Neural cell (in vitro differentiated cells): ENCODE measurements around the gene JADE2. TPM values are rescaled to one million over a fixed set of nuclear protein-coding genes. Genes with fewer than 3 reads are reported as not detected.

ENCODE experiments used
- H2AFZ ChIP-seq: fragments of 200-600, 300-800 bp; sonication (generic), shearing (Covaris generic); 2 replicates; pipeline ENCODE4 v1.6.0; 2014; ENCODE audit warnings: low read depth, mild to moderate bottlenecking, antibody characterized with exemption, low read length, moderate library complexity
- H3F3A ChIP-seq: fragments of 200-600 bp; shearing (Covaris generic); 2 replicates; pipeline ENCODE4 v1.6.1; 2016; ENCODE audit warnings: mild to moderate bottlenecking, moderate library complexity, mixed read lengths, antibody characterized with exemption, low read length; ENCODE audit not compliant: insufficient read depth, poor library complexity, severe bottlenecking
- H3K27ac ChIP-seq: fragments of 200-600, 300-800 bp; sonication (generic), shearing (Covaris generic); 2 replicates; pipeline ENCODE4 v1.5.1; 2014; ENCODE audit warnings: mild to moderate bottlenecking, low read length, moderate library complexity
- H3K27me3 ChIP-seq: fragments of 300-800, 200-600 bp; sonication (generic), shearing (Covaris generic); 2 replicates; pipeline ENCODE4 v1.6.0; 2014; ENCODE audit warnings: mild to moderate bottlenecking, low read depth, low read length, moderate library complexity; ENCODE audit not compliant: insufficient read depth
- H3K36me3 ChIP-seq: fragments of 300-800, 200-600 bp; sonication (generic), shearing (Covaris generic); 2 replicates; pipeline ENCODE4 v1.5.1; 2014; ENCODE audit warnings: mild to moderate bottlenecking, antibody characterized with exemption, low read length, moderate library complexity; ENCODE audit not compliant: insufficient read depth
- H3K4me2 ChIP-seq: fragments of 300-800, 200-600 bp; sonication (generic), shearing (Covaris generic); 2 replicates; pipeline ENCODE4 v1.6.0; 2014; ENCODE audit warnings: mild to moderate bottlenecking, low read length
- H3K4me3 ChIP-seq: fragments of 300-800, 200-600 bp; sonication (generic), shearing (Covaris generic); 2 replicates; pipeline ENCODE4 v1.5.1; 2014; ENCODE audit warnings: mild to moderate bottlenecking, low read length, moderate library complexity
- H3K79me2 ChIP-seq: fragments of 200-600 bp; shearing (Covaris generic); replicated peaks from 2 replicates; pipeline ENCODE4 v1.6.0; 2014; ENCODE audit warnings: mild to moderate bottlenecking, low read length, moderate library complexity; ENCODE audit not compliant: insufficient read depth
- H3K9ac ChIP-seq: fragments of 300-800, 200-600 bp; sonication (generic), shearing (Covaris generic); 2 replicates; pipeline ENCODE4 v1.6.1; 2016; ENCODE audit warnings: mild to moderate bottlenecking, low read length, mixed read lengths
- H3K9me2 ChIP-seq: fragments of 200-600 bp; shearing (Covaris generic); 2 replicates; pipeline ENCODE4 v1.6.1; 2016; ENCODE audit warnings: mild to moderate bottlenecking, low read length, mixed read lengths; ENCODE audit not compliant: insufficient read depth
- H3K9me3 ChIP-seq: fragments of 200-600, 300-800 bp; sonication (generic), shearing (Covaris generic); 2 replicates; pipeline ENCODE4 v1.6.1; 2016; ENCODE audit warnings: mild to moderate bottlenecking, mixed run types, low read length, moderate library complexity, mixed read lengths
- H4K20me1 ChIP-seq: fragments of 200-600 bp; shearing (Covaris generic); 2 replicates; pipeline ENCODE4 v1.6.1; 2016; ENCODE audit warnings: mild to moderate bottlenecking, mixed run types; ENCODE audit not compliant: insufficient read depth
- EP300 ChIP-seq: fragments of 450-650 bp; conservative IDR thresholded peaks from 2 replicates; pipeline ENCODE4 v1.6.1; 2014; ENCODE audit warnings: antibody characterized with exemption, mild to moderate bottlenecking, moderate library complexity; ENCODE audit not compliant: poor library complexity, severe bottlenecking
- EZH2 ChIP-seq: fragments of 200-600, 300-800 bp; shearing (Covaris generic), sonication (generic); IDR thresholded peaks from 2 replicates; pipeline ENCODE4 v1.6.1; 2014; ENCODE audit warnings: antibody characterized with exemption, low read length, borderline replicate concordance, mild to moderate bottlenecking; ENCODE audit not compliant: insufficient read depth, poor library complexity, severe bottlenecking
- MXI1 ChIP-seq: fragments of 450-650 bp; conservative IDR thresholded peaks from 2 replicates; pipeline ENCODE4 v1.6.1; 2014; ENCODE audit warnings: antibody characterized with exemption, mild to moderate bottlenecking; ENCODE audit not compliant: poor library complexity, severe bottlenecking
- POLR2AphosphoS5 ChIP-seq: IDR thresholded peaks from 2 replicates; pipeline ENCODE4 v1.6.1; 2012
- RAD21 ChIP-seq: fragments of 450-650 bp; conservative IDR thresholded peaks from 2 replicates; pipeline ENCODE4 v1.6.1; 2014; ENCODE audit warnings: antibody characterized with exemption, mild to moderate bottlenecking, moderate library complexity
- SMC3 ChIP-seq: fragments of 450-650 bp; conservative IDR thresholded peaks from 2 replicates; pipeline ENCODE4 v1.6.1; 2014; ENCODE audit warnings: antibody characterized with exemption, mild to moderate bottlenecking, moderate library complexity; ENCODE audit not compliant: poor library complexity
- TAF1 ChIP-seq: IDR thresholded peaks from 2 replicates; pipeline ENCODE4 v1.6.1; 2012; ENCODE audit warnings: low read depth
- polyA plus RNA-seq: library from polyadenylated mRNA; depleted of rRNA; stranded (reverse); fragments of >200 nt; gene quantifications from 2 replicates; pipeline ENCODE4 v1.2.3, GENCODE V29; 2014
- TF ChIP-seq, protein P1 (sequence below): IDR thresholded peaks from 2 replicates; pipeline ENCODE4 v1.6.1; 2012; ENCODE audit warnings: borderline replicate concordance
- TF ChIP-seq, protein P2 (sequence below): fragments of 450-650 bp; IDR thresholded peaks from 2 replicates; pipeline ENCODE4 v1.5.1; 2014; ENCODE audit warnings: antibody characterized with exemption, mild to moderate bottlenecking, moderate library complexity; ENCODE audit not compliant: poor library complexity, severe bottlenecking

The JADE2 gene
- polyA plus RNA-seq, 1 donor from 2014 or later: 1.9 TPM

DNA sequence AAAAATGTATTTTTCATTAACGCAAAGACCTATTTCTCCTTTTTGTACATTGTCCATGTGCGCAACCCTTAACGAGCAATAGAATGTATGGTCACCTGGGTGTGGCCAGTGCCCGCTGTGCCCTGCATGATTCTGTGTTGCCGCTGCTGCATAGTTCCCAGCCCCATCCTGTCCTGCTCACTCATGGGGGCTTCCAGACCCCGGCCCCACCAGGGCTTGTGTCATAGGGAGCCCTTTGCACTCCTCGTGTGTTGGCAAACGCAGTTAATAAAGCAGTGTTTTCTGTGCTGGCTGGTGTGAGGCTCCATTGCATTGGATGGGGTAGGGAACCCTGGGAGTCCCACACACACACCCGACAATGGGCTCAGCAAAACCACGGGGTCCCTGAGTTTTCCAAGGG is 57.5 kb downstream of the JADE2 start:
- no peak overlapping the region for H2AFZ ChIP-seq
- H3K9me2 ChIP-seq: no peaks in the 10 kb centered on the region
- H3K36me3 ChIP-seq: no peaks in the 10 kb centered on the region
- no peaks in the 10 kb centered on the region for H3K9me3 ChIP-seq
- no peaks in the 10 kb centered on the region for H3K79me2 ChIP-seq
- H3F3A ChIP-seq: no peaks in the 10 kb centered on the region
- no peaks in the 10 kb centered on the region for H3K27me3 ChIP-seq
- no peak overlapping the region for H3K27ac ChIP-seq
- no peaks in the 10 kb centered on the region for H4K20me1 ChIP-seq
- no peak overlapping the region for H3K9ac ChIP-seq
- no peak overlapping the region for H3K4me3 ChIP-seq
- no peak overlapping the region for H3K4me2 ChIP-seq
- TF ChIP-seq MXI1: no peak
- TF ChIP-seq, protein P1, sequence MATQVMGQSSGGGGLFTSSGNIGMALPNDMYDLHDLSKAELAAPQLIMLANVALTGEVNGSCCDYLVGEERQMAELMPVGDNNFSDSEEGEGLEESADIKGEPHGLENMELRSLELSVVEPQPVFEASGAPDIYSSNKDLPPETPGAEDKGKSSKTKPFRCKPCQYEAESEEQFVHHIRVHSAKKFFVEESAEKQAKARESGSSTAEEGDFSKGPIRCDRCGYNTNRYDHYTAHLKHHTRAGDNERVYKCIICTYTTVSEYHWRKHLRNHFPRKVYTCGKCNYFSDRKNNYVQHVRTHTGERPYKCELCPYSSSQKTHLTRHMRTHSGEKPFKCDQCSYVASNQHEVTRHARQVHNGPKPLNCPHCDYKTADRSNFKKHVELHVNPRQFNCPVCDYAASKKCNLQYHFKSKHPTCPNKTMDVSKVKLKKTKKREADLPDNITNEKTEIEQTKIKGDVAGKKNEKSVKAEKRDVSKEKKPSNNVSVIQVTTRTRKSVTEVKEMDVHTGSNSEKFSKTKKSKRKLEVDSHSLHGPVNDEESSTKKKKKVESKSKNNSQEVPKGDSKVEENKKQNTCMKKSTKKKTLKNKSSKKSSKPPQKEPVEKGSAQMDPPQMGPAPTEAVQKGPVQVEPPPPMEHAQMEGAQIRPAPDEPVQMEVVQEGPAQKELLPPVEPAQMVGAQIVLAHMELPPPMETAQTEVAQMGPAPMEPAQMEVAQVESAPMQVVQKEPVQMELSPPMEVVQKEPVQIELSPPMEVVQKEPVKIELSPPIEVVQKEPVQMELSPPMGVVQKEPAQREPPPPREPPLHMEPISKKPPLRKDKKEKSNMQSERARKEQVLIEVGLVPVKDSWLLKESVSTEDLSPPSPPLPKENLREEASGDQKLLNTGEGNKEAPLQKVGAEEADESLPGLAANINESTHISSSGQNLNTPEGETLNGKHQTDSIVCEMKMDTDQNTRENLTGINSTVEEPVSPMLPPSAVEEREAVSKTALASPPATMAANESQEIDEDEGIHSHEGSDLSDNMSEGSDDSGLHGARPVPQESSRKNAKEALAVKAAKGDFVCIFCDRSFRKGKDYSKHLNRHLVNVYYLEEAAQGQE: no peak
- no peak for TF ChIP-seq EZH2
- no peak for TF ChIP-seq POLR2AphosphoS5
- TF ChIP-seq EP300: no peak
- no peak for TF ChIP-seq TAF1
- no peak for TF ChIP-seq SMC3
- TF ChIP-seq, protein P2, sequence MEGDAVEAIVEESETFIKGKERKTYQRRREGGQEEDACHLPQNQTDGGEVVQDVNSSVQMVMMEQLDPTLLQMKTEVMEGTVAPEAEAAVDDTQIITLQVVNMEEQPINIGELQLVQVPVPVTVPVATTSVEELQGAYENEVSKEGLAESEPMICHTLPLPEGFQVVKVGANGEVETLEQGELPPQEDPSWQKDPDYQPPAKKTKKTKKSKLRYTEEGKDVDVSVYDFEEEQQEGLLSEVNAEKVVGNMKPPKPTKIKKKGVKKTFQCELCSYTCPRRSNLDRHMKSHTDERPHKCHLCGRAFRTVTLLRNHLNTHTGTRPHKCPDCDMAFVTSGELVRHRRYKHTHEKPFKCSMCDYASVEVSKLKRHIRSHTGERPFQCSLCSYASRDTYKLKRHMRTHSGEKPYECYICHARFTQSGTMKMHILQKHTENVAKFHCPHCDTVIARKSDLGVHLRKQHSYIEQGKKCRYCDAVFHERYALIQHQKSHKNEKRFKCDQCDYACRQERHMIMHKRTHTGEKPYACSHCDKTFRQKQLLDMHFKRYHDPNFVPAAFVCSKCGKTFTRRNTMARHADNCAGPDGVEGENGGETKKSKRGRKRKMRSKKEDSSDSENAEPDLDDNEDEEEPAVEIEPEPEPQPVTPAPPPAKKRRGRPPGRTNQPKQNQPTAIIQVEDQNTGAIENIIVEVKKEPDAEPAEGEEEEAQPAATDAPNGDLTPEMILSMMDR: no peak
- no peak for TF ChIP-seq RAD21

DNA sequence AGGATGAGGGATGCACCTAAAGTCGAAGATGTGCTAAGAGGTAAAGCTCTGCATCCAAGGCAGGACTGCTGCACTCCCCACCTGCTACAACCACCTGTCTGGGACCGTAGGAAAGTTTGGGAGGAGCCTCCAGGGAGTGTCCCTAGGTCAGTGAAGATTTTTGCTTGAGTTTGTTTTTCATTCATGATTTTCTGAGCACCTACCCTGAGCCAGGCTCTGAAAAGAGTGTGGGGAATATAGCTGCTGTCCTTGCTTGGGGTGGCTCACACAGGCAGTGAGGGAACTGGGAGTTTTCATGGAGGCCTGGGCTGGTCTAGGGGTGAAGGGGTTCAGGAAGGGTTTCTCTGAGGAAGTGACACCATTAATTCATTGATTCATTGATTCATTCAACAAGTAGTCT is 58.3 kb downstream of the JADE2 start:
- no peaks in the 10 kb centered on the region for H3K9me2 ChIP-seq
- no peaks in the 10 kb centered on the region for H3K9me3 ChIP-seq
- no peaks in the 10 kb centered on the region for H3K79me2 ChIP-seq
- no peaks in the 10 kb centered on the region for H4K20me1 ChIP-seq
- H3K36me3 ChIP-seq: no peaks in the 10 kb centered on the region
- H3K4me3 ChIP-seq: no peak overlapping the region
- no peak overlapping the region for H3K4me2 ChIP-seq
- TF ChIP-seq, protein P1: no peak
- TF ChIP-seq EZH2 (no peak), POLR2AphosphoS5 (no peak), EP300 (no peak), RAD21 (no peak), SMC3 (no peak), TAF1 (no peak), MXI1 (no peak)
- TF ChIP-seq, protein P2: no peak
- H3K27me3 ChIP-seq: no peaks in the 10 kb centered on the region
- no peak overlapping the region for H3K27ac ChIP-seq
- H3K9ac ChIP-seq: no peak overlapping the region
- H2AFZ ChIP-seq: no peak overlapping the region
- no peaks in the 10 kb centered on the region for H3F3A ChIP-seq
